ENCODE measurements around the gene SPINK1.
A peak's percentile ranks its signal among the peaks of the same experiment; 100 is the strongest.
"Not testable (repeated sequence)": the region's sequence is repeated elsewhere in the genome, so short reads cannot be mapped to it uniquely, and the experiment has no call there.

The SPINK1 gene

GRCh38 chr5:147805030-147805454 is 26.4 kb downstream of the SPINK1 start:
- peak; percentile 15 for DNase-seq (ENCODE audit: low read depth)

- no peak for DNase-seq (ENCODE audit: low read depth)
Measured at GRCh38 chr5:147804334-147804733, 27.1 kb downstream of the SPINK1 start.

- no peak for DNase-seq (ENCODE audit: low read depth)
Measured at GRCh38 chr5:147803926-147804325, 27.5 kb downstream of the SPINK1 start.

- not testable (repeated sequence) for DNase-seq (ENCODE audit: low read depth)
Measured at GRCh38 chr5:147803161-147803560, 28.3 kb downstream of the SPINK1 start.

GRCh38 chr5:147801461-147801860 is 30.0 kb downstream of the SPINK1 start:
- DNase-seq (ENCODE audit: low read depth) = no peak

- no peak for DNase-seq (ENCODE audit: low read depth)
Measured at GRCh38 chr5:147800491-147800890, 31.0 kb downstream of the SPINK1 start.

GRCh38 chr5:147796556-147797308 is 34.7 kb downstream of the SPINK1 start:
- DNase-seq (ENCODE audit: low read depth) = no peak

- DNase-seq (ENCODE audit: low read depth) = no peak
Measured at GRCh38 chr5:147791181-147791580, 40.3 kb downstream of the SPINK1 start.

GRCh38 chr5:147789820-147790219 is 41.7 kb downstream of the SPINK1 start:
- DNase-seq (ENCODE audit: low read depth) = no peak

GRCh38 chr5:147788023-147788422 is 43.4 kb downstream of the SPINK1 start:
- no peak for DNase-seq (ENCODE audit: low read depth)

GRCh38 chr5:147786142-147786541 is 45.3 kb downstream of the SPINK1 start:
- DNase-seq (ENCODE audit: low read depth) = no peak

- no peak for DNase-seq (ENCODE audit: low read depth)
Measured at GRCh38 chr5:147784146-147784987, 47.1 kb downstream of the SPINK1 start.

- peak; percentile 85 for DNase-seq (ENCODE audit: low read depth)
Measured at GRCh38 chr5:147782110-147783028, 49.1 kb downstream of the SPINK1 start, which contains the start of gene JAKMIP2. Gene JAKMIP2, minus strand, starts transcription at chr5:147782728. Its CDS starts 110,922 bp downstream, at chr5:147671806.

GRCh38 chr5:147780924-147781573 is 50.4 kb downstream of the SPINK1 start:
- DNase-seq (ENCODE audit: low read depth) = no peak

GRCh38 chr5:147779694-147780093 is 51.8 kb downstream of the SPINK1 start:
- DNase-seq (ENCODE audit: low read depth) = no peak

GRCh38 chr5:147776989-147777388 is 54.5 kb downstream of the SPINK1 start:
- no peak for DNase-seq (ENCODE audit: low read depth)
